HG03175 (cell line): ENCODE results near the gene SRCAP.

Experiments used
- ATAC-seq: cut with Tn5 transposase; IDR thresholded peaks from one replicate; pipeline ENCODE4 v1.9.1; 2021; ENCODE audit warnings: mild to moderate bottlenecking, moderate library complexity; ENCODE audit not compliant: unreplicated experiment

Gene SRCAP

GRCh38 chr16:30698816-30699614, at the start of gene SRCAP:
Gene SRCAP (plus strand): TSS chr16:30699171. CDS start chr16:30700825, 1,654 bp downstream.
- peak; percentile 33 for ATAC-seq

- peak; percentile 6 for ATAC-seq
Measured at GRCh38 chr16:30649725-30650368, 49.1 kb upstream of the SRCAP start.

- peak; percentile 75 for ATAC-seq
Measured at GRCh38 chr16:30650369-30651123, 48.4 kb upstream of the SRCAP start, which contains the start of gene PRR14. Gene PRR14 (plus strand): TSS chr16:30650960. CDS start chr16:30651646, 686 bp downstream.

GRCh38 chr16:30651124-30652004, 47.6 kb upstream of the SRCAP start:
- ATAC-seq, result peak; percentile 50

GRCh38 chr16:30652005-30652296, 47.0 kb upstream of the SRCAP start:
- ATAC-seq, result no peak

GRCh38 chr16:30652718-30653117, 46.3 kb upstream of the SRCAP start:
- no peak for ATAC-seq

- no peak for ATAC-seq
Measured at GRCh38 chr16:30654856-30655255, 44.1 kb upstream of the SRCAP start.

- no peak for ATAC-seq
Measured at GRCh38 chr16:30655815-30656347, 43.1 kb upstream of the SRCAP start.

- no peak for ATAC-seq
Measured at GRCh38 chr16:30656388-30656787, 42.6 kb upstream of the SRCAP start.

GRCh38 chr16:30656974-30657865, 41.8 kb upstream of the SRCAP start:
- no peak for ATAC-seq

GRCh38 chr16:30657866-30658730, 40.9 kb upstream of the SRCAP start, which contains the start of gene FBRS:
Gene FBRS (plus strand): TSS chr16:30658431. CDS start chr16:30659519, 1,088 bp downstream.
- peak; percentile 72 for ATAC-seq

GRCh38 chr16:30658731-30659506, 40.1 kb upstream of the SRCAP start:
- ATAC-seq, result peak; percentile 25

GRCh38 chr16:30659507-30660423, 39.2 kb upstream of the SRCAP start:
- ATAC-seq, result no peak

GRCh38 chr16:30660424-30661261, 38.3 kb upstream of the SRCAP start:
- no peak for ATAC-seq

GRCh38 chr16:30662449-30662848, 36.5 kb upstream of the SRCAP start:
- ATAC-seq, result no peak

- no peak for ATAC-seq
Measured at GRCh38 chr16:30663038-30663437, 35.9 kb upstream of the SRCAP start.
